Mucosa of stomach (tissue), 1 donor: ENCODE measurements around the gene CRHR2.

Experiments used
- H3K27me3 ChIP-seq: one replicate; pipeline ENCODE4 v1.7.0; 2013; ENCODE audit warnings: mild to moderate bottlenecking, low read length; ENCODE audit not compliant: control insufficient read depth, insufficient read depth
- H3K36me3 ChIP-seq: one replicate; pipeline ENCODE4 v1.7.0; 2013; ENCODE audit warnings: low read length; ENCODE audit not compliant: control insufficient read depth, insufficient read depth
- H3K4me1 ChIP-seq: one replicate; pipeline ENCODE4 v1.7.0; 2013; ENCODE audit warnings: mild to moderate bottlenecking, low read length; ENCODE audit not compliant: control insufficient read depth, insufficient read depth
- H3K4me3 ChIP-seq: one replicate; pipeline ENCODE4 v1.7.0; 2013; ENCODE audit warnings: low read length
- H3K9ac ChIP-seq: one replicate; pipeline ENCODE4 v1.7.0; 2013; ENCODE audit warnings: mild to moderate bottlenecking, low read length, moderate library complexity
- H3K9me3 ChIP-seq: one replicate; pipeline ENCODE4 v1.7.0; 2013; ENCODE audit warnings: mild to moderate bottlenecking, low read length, moderate library complexity; ENCODE audit not compliant: control insufficient read depth
- donor health status: Pancreatic carcinoma.

Gene CRHR2

DNA sequence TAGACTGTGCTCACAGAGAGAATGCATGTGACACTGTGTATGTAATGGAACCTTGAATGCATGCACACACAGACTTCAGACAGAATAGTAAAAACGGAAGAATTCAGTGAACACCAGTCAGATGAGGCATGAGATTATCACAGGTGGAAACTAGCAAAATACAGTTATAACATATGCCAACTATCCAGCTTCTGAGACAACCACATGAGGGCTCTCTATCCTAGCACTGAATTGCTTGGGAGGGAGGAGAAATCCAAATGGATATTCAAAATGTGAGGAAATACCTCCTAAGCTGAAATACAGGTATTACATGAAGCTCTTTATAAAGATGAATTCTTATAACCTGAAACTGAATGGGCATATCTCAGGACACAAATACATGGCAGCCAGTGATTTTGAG is 57.0 kb downstream of the CRHR2 start:
- no peak overlapping the region for H3K4me3 ChIP-seq
- H3K4me1 ChIP-seq, result no peaks in the 10 kb centered on the region
- no peak overlapping the region for H3K9ac ChIP-seq
- no peaks in the 10 kb centered on the region for H3K9me3 ChIP-seq
- H3K36me3 ChIP-seq, result peaks cover 4% of the 10 kb centered on the region
- no peaks in the 10 kb centered on the region for H3K27me3 ChIP-seq

DNA sequence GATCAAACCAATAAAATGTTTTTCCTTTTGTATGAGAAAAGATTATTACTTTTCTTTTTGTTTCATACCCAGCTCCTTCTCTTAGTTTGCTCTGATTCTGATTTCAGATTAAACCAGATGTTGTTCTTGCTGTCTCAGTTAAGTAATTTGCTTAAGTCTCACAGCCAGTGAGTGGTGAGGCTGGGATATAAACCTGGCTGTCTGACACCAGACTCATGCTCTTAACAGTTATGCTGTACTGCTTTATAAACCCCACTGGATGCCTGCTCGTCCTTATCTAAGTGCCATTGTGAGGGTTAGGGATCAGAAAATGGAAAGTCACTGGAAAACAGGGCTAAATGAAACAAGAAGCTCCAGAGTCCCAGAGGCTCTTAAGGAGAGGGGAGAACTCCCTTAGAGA is 63.3 kb downstream of the CRHR2 start:
- Histone ChIP-seq H3K36me3 (peaks cover under 1% of the 10 kb centered on the region), H3K9me3 (no peaks in the 10 kb centered on the region), H3K4me1 (no peaks in the 10 kb centered on the region), H3K4me3 (no peak overlapping the region), H3K9ac (no peak overlapping the region), H3K27me3 (no peaks in the 10 kb centered on the region)

DNA sequence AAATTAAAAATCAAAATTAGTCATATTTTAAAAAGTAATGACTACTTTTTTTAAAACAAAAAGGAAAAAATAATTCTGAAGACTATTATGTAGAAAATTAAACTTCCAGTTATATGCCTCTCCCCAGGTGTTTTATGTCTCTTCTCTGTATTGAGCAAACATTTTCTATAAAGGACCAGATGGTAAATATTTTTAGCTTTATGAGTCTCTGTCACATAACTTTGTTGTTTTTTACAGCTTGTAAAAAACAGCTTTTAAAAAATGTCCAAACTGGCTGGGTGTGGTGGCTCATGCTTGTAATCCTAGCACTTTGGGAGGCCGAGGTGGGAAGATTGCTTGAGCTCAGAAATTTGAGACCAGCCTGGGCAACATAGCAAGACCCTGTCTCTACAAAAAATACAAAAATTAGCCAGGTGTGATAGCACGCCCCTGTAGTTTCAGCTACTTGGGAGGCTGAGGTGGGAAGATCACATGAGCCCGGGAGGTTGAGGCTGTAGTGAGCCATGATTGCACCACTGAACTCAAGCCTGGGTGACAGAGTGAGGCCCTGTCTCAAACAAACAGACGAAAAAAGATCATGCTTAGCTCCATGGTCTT is 64.1 kb downstream of the CRHR2 start:
- Histone ChIP-seq H3K4me1 (no peaks in the 10 kb centered on the region), H3K9ac (no peak overlapping the region), H3K27me3 (no peaks in the 10 kb centered on the region), H3K4me3 (no peak overlapping the region), H3K9me3 (no peaks in the 10 kb centered on the region), H3K36me3 (no peaks in the 10 kb centered on the region)

DNA sequence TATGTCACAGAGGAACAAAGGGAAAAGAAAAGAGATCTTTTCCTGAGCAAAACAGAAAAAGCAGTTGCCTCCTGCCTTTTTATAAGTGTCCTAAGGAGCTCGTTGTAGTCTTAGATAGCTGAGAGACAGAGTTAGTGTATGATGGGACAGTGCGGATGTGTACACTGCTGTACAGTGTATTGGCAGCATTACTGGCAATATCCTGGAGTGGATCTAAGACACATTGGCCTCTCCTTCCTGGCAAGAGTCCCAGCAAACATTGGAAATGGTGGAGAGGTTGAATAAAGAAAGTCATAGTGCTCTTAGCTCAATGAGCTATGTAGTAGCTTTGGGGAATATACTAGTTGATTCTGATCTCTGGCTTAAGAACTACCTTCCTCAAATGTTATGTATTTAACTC is 64.9 kb downstream of the CRHR2 start:
- Histone ChIP-seq H3K4me3 (no peak overlapping the region), H3K4me1 (no peaks in the 10 kb centered on the region), H3K36me3 (no peaks in the 10 kb centered on the region), H3K9ac (no peak overlapping the region), H3K9me3 (no peaks in the 10 kb centered on the region), H3K27me3 (no peaks in the 10 kb centered on the region)

DNA sequence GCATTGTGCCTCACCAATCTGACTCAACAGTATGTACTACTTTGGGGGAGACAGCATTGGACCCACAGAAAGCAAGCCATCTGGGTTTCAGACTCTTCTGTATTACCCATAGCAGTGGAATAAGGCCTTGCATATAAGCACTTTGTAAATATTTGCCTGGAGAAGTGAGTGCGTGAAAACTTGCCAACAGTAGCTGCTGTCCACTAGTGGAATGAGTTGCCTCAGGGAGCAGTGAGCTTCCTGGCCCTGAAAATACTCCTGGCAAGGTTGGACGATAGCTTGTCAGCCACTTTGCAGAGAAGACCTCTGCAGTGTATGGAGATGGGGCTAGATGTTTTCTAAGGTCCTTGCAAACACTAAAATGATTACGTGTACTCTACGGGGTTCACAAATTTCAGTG is 65.9 kb downstream of the CRHR2 start:
- H3K36me3 ChIP-seq, result no peaks in the 10 kb centered on the region

DNA sequence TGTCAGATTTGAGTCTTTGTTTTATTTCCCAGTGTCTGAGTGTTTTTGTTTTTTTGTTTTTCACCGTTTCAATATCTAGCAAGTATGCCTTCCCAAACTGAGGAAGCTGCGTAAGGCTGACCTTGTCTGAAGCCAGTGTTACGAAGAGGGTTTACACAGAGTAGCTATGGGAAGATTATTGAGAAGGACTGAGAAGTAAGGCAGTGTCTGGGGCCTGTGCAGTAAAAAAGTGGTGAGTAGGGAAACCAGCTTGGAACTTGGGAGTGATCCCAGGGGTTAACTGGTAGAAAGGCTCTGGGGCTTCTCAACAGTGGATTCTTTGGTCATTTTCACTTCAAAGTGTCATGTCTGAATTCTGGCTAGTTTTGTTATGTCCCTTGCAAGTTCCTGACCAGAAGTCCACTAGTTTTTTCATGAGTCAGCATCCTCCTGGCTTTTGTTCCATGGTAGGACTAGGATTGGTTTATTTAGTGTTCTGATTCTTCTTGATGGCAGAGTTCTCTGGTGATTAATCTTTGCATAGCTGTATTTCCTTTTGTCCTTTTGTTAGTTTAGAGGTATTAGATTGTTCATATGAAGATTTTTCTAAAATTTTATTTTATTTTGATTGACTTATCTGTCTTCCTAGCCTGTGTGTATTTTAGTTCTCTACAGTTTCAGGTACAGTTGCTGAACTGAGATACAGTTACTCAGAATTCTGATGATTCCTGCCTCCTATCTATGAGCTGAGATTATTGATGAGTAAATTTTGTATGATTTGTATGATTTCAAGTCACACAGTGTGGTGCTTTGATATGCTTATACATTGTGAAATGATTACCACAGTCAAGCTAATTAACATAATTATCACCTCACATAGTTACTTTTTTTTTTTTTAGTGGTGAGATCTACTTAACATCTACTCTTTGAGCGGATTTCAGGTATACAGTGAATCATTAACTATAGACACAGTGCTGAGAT is 68.6 kb downstream of the CRHR2 start:
- H3K4me1 ChIP-seq, result no peaks in the 10 kb centered on the region
- no peaks in the 10 kb centered on the region for H3K36me3 ChIP-seq
- no peaks in the 10 kb centered on the region for H3K9me3 ChIP-seq
- no peak overlapping the region for H3K4me3 ChIP-seq
- H3K27me3 ChIP-seq, result no peaks in the 10 kb centered on the region
- no peak overlapping the region for H3K9ac ChIP-seq

More for the DNA sequence above, 65.9 kb downstream of the CRHR2 start:
- Histone ChIP-seq H3K27me3 (no peaks in the 10 kb centered on the region), H3K4me3 (no peak overlapping the region), H3K9me3 (no peaks in the 10 kb centered on the region), H3K4me1 (no peaks in the 10 kb centered on the region), H3K9ac (no peak overlapping the region)

DNA sequence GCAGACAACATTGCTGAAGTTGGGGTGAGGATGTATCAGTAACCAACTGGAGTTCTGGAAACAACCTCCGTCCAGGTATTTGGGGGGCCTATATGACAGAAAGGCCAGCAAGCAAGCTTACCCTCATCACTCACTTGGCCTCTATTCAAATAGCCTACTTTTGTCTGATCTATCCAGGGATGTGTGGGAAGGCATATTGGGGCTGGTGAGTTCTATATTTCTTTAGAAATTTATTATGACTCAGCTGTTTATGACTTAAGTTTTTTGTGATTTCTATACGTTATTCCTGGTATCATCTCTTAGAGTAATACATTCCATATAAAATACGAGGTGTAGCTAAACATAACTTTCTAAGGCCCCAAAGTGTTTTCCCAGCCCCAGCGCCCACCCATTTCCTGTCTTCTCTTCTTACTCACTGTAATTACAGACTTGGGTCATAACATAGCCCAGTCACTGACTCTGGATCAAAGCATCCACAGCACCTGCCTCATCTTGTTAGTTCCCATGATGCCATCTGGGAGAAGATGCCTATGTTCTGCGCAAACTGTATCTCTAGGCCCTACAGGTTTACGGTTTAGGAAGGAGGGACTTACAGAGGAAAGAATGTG is 69.5 kb downstream of the CRHR2 start:
- no peaks in the 10 kb centered on the region for H3K36me3 ChIP-seq
- H3K9me3 ChIP-seq, result no peaks in the 10 kb centered on the region
- H3K4me1 ChIP-seq, result no peaks in the 10 kb centered on the region
- no peak overlapping the region for H3K9ac ChIP-seq
- H3K27me3 ChIP-seq, result no peaks in the 10 kb centered on the region
- no peak overlapping the region for H3K4me3 ChIP-seq

DNA sequence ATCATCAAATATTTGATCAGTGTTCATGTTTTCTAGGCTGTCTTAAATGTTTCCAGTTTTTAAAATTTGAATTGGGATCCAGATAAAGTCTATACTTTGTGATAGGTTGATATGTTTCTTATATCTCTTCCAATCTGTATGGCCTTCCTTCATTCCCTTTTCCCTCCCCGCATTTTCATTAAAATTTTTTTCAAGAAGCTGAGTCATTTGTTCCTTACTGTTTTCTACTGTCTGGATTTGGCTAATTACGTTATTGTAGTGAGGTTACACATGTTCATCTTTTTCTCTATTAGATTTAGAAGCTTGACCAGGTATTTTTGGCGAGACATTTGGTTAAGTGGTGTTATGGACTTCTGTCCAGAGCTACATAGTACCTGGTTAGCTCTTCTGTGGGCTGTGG is 76.4 kb downstream of the CRHR2 start:
- no peaks in the 10 kb centered on the region for H3K36me3 ChIP-seq
- H3K9ac ChIP-seq, result no peak overlapping the region
- H3K4me3 ChIP-seq, result no peak overlapping the region
- H3K9me3 ChIP-seq, result no peaks in the 10 kb centered on the region
- no peaks in the 10 kb centered on the region for H3K27me3 ChIP-seq
- no peaks in the 10 kb centered on the region for H3K4me1 ChIP-seq

DNA sequence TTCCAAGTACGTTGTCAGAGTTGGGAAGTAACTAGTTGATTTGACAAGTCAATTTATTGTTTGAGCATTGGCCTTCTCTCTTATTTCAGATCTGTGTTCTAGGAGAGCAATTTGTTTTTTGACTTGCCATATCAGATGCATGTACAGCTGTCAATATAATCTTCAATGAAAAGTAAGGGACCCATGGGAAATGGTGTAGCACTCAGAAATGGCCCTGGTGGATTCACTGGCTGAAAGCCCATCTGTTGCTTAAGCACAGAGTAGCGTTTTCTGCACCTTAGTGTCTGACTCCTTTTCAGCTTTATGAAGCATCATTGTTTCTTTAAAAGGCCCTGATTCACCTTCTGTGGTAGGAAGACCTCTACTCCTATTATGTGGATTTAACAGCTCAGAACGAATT is 77.4 kb downstream of the CRHR2 start:
- Histone ChIP-seq H3K4me3 (no peak overlapping the region), H3K9me3 (no peaks in the 10 kb centered on the region), H3K27me3 (no peaks in the 10 kb centered on the region), H3K4me1 (no peaks in the 10 kb centered on the region), H3K36me3 (no peaks in the 10 kb centered on the region), H3K9ac (no peak overlapping the region)
